Prostate gland (tissue), 2 donors: ENCODE measurements around the gene KCNQ5.

Experiments used
- CTCF ChIP-seq, 4 experiments: fragments of 200-600 bp in 2 of 4; fragments of 450-650 bp in 2 of 4; sonication (generic) in 2 of 4; IDR thresholded peaks; 1 replicate in 3 of 4; 2 replicates in 1 of 4; pipeline ENCODE4 v1.5.1; 2016 to 2019; ENCODE audit warnings: antibody characterized with exemption in 4 of 4, mild to moderate bottlenecking in 2 of 4, moderate library complexity in 2 of 4
- POLR2AphosphoS5 ChIP-seq: sonication (generic); formaldehyde crosslinking; IDR thresholded peaks from one replicate; pipeline ENCODE4 v1.6.1; 2017; ENCODE audit warnings: antibody characterized with exemption

- TF ChIP-seq POLR2AphosphoS5: no peak
- TF ChIP-seq CTCF (IDR thresholded peaks at IDR 0.05): peak in 3 of 4 experiments; percentile 21 to 49 (median 39)
These were observed 2.8 kb downstream of the KCNQ5 start for GRCh38 chr6:72624557-72625160.
